Endothelial cell of umbilical vein (primary cell): ENCODE results near the gene ZNF316. TPM values are rescaled to one million over a fixed set of nuclear protein-coding genes. Genes with fewer than 3 reads are reported as not detected.
A peak's percentile ranks its signal among the peaks of the same experiment; 100 is the strongest.

Experiments used
- BruUV-seq: library from RNA; stranded (reverse); fragments of 400-500 nt; replicated peaks from 2 replicates; lab custom pipeline; 2021; lab: Mats Ljungman, UMichigan
- CTCF ChIA-PET: fragments of 300-600, 350-600 bp; sonication (Branson Sonifier 250); formaldehyde crosslinking; loops from one replicate; lab custom pipeline; 2021; ENCODE audit warnings: antibody characterized with exemption, inconsistent platforms; lab: Charles Lee
- POLR2A ChIA-PET: fragments of 300-600, 350-600 bp; sonication (Branson Sonifier 250); formaldehyde crosslinking; loops from one replicate; lab custom pipeline; 2021; ENCODE audit warnings: antibody characterized with exemption, inconsistent platforms; lab: Charles Lee
- DNase-seq: peaks from one replicate; pipeline ENCODE4 v3.0.0-alpha.2; 2011; ENCODE audit warnings: low read depth, low spot score
- FAIRE-seq: peaks from 2 replicates; lab custom pipeline; 2011; peaks lifted over from hg19 to GRCh38; lab: Jason Lieb, UNC
- H2AFZ ChIP-seq: 2 replicates; pipeline ENCODE4 v1.6.0; 2012; ENCODE audit warnings: low read depth, low read length, control low read depth, inconsistent platforms
- H3K27ac ChIP-seq: 2 replicates; pipeline ENCODE4 v1.5.1; 2011; ENCODE audit warnings: low read depth, mild to moderate bottlenecking, control low read depth, low read length, moderate library complexity; ENCODE audit not compliant: insufficient read depth
- H3K27me3 ChIP-seq, 2 experiments: 2 replicates each; pipeline versions ENCODE4 v1.6.0 to v1.6.1; 2011; ENCODE audit warnings: low read length in 2 of 2, mixed read lengths in 1 of 2; ENCODE audit not compliant: control insufficient read depth in 2 of 2, insufficient read depth in 2 of 2
- H3K36me3 ChIP-seq, 2 experiments: 2 replicates in 1 of 2; 3 replicates in 1 of 2; pipeline ENCODE4 v1.5.1; 2011; ENCODE audit warnings: low read length in 2 of 2, mild to moderate bottlenecking in 1 of 2, moderate library complexity in 1 of 2; ENCODE audit not compliant: control insufficient read depth in 2 of 2, insufficient read depth in 2 of 2; ENCODE audit errors: extremely low read depth in 1 of 2
- H3K4me1 ChIP-seq: 3 replicates; pipeline ENCODE4 v1.5.1; 2011; ENCODE audit warnings: mild to moderate bottlenecking, low read length; ENCODE audit not compliant: control insufficient read depth, insufficient read depth; ENCODE audit errors: extremely low read depth
- H3K4me2 ChIP-seq: 2 replicates; pipeline ENCODE4 v1.6.1; 2011; ENCODE audit warnings: low read length, control low read depth, mixed read lengths; ENCODE audit not compliant: insufficient read depth
- H3K4me3 ChIP-seq, 3 experiments: fragments of 200-600 bp in 1 of 3; sonication (generic), shearing (Covaris generic) in 1 of 3; replicated peaks in 1 of 3; 2 replicates each; pipeline ENCODE4 v1.5.1; 2011 to 2016; ENCODE audit warnings: control low read depth in 3 of 3, low read length in 3 of 3, mild to moderate bottlenecking in 2 of 3, inconsistent platforms in 1 of 3, low read depth in 1 of 3, moderate library complexity in 1 of 3; ENCODE audit not compliant: insufficient read depth in 1 of 3
- H3K79me2 ChIP-seq: 2 replicates; pipeline ENCODE4 v1.6.0; 2012; ENCODE audit warnings: low read length, inconsistent platforms; ENCODE audit not compliant: control insufficient read depth, insufficient read depth
- H3K9ac ChIP-seq: replicated peaks from 2 replicates; pipeline ENCODE3; 2011; ENCODE audit warnings: low read length, control low read depth; ENCODE audit not compliant: insufficient read depth; ENCODE audit errors: extremely low read depth
- H3K9me1 ChIP-seq: replicated peaks from 3 replicates; pipeline ENCODE4 v1.6.0; 2011; ENCODE audit warnings: mild to moderate bottlenecking, low read length; ENCODE audit not compliant: control insufficient read depth, insufficient read depth; ENCODE audit errors: extremely low read depth
- H3K9me3 ChIP-seq: replicated peaks from 2 replicates; pipeline ENCODE4 v1.5.1; 2012; ENCODE audit warnings: low read length, inconsistent platforms; ENCODE audit not compliant: control insufficient read depth, insufficient read depth
- H4K20me1 ChIP-seq: replicated peaks from 2 replicates; pipeline ENCODE3; 2011; ENCODE audit warnings: mild to moderate bottlenecking, low read length; ENCODE audit not compliant: control insufficient read depth, insufficient read depth; ENCODE audit errors: extremely low read depth
- EZH2 ChIP-seq: IDR thresholded peaks from 2 replicates; pipeline ENCODE4 v1.6.1; 2012; ENCODE audit warnings: borderline replicate concordance, low read depth, mild to moderate bottlenecking, moderate library complexity, low read length, inconsistent platforms; ENCODE audit not compliant: severe bottlenecking
- FOS ChIP-seq: IDR thresholded peaks from 2 replicates; pipeline ENCODE4 v1.6.1; 2011; ENCODE audit warnings: mild to moderate bottlenecking, low read length, moderate library complexity, borderline replicate concordance; ENCODE audit not compliant: insufficient read depth
- GATA2 ChIP-seq: IDR thresholded peaks from 2 replicates; pipeline ENCODE4 v1.7.0; 2011; ENCODE audit warnings: low read depth, mild to moderate bottlenecking, moderate library complexity, mixed read lengths, low read length; ENCODE audit not compliant: insufficient read length, insufficient read depth
- JUN ChIP-seq: IDR thresholded peaks from 2 replicates; pipeline ENCODE4 v1.6.1; 2011; ENCODE audit warnings: borderline replicate concordance, low read depth; ENCODE audit not compliant: insufficient read length, insufficient read depth
- MYC ChIP-seq: IDR thresholded peaks from one replicate; pipeline ENCODE4 v1.6.1; 2011; ENCODE audit warnings: mild to moderate bottlenecking, low read depth, low read length
- POLR2A ChIP-seq: IDR thresholded peaks from 2 replicates; pipeline ENCODE4 v1.6.1; 2012; ENCODE audit warnings: low read depth, mild to moderate bottlenecking, control low read depth, low read length
- POLR2AphosphoS5 ChIP-seq: IDR thresholded peaks from 2 replicates; pipeline ENCODE4 v1.6.1; 2012; ENCODE audit warnings: low read depth, mild to moderate bottlenecking, control low read depth, low read length, moderate library complexity; ENCODE audit not compliant: insufficient read depth
- dilution Hi-C: fragments of 300-500 bp; cut with MboI; formaldehyde crosslinking; loops from one replicate; pipeline ENCODE4 v1.15.0; 2019; ENCODE audit warnings: low sequenced_read_pairs; ENCODE audit not compliant: extremely low pct_ligation_motif_present
- intact Hi-C: fragments of 100-400 bp; cut with micrococcal nuclease; formaldehyde crosslinking; loops from one replicate; pipeline ENCODE4 v1.10.0; 2022
- polyA plus RNA-seq, 4 experiments: library from polyadenylated mRNA; depleted of rRNA in 3 of 4; stranded (reverse) in 3 of 4; unstranded in 1 of 4; fragments of >200 nt; gene quantifications; 2 replicates each; pipeline versions ENCODE4 v1.2.1 to v1.2.3, GENCODE V29; 2011 to 2012; ENCODE audit warnings: missing spikeins in 1 of 4
- total RNA-seq: library from RNA; stranded (reverse); gene quantifications from 2 replicates; pipeline ENCODE4 v1.2.3, GENCODE V29; 2021
- TF ChIP-seq, protein P1 (sequence below): IDR thresholded peaks from 2 replicates; pipeline ENCODE4 v1.6.1; 2011; ENCODE audit not compliant: insufficient read depth, insufficient read length
- TF ChIP-seq, protein P2 (sequence below), 2 donors: IDR thresholded peaks; 1 replicate in 1 of 2; 2 replicates in 1 of 2; pipeline ENCODE4 v1.5.1; 2011; ENCODE audit warnings: low read length in 2 of 2, mild to moderate bottlenecking in 2 of 2, moderate library complexity in 2 of 2, control low read depth in 1 of 2, inconsistent platforms in 1 of 2, low read depth in 1 of 2; ENCODE audit not compliant: insufficient read depth in 1 of 2; ENCODE audit errors: extremely low read depth in 1 of 2

Gene ZNF316
- total and polyA plus RNA-seq, 2 donors (not counting 3 experiments of a cell fraction or from before 2014, with no cell fraction given): 7.7 to 23.8 TPM

DNA sequence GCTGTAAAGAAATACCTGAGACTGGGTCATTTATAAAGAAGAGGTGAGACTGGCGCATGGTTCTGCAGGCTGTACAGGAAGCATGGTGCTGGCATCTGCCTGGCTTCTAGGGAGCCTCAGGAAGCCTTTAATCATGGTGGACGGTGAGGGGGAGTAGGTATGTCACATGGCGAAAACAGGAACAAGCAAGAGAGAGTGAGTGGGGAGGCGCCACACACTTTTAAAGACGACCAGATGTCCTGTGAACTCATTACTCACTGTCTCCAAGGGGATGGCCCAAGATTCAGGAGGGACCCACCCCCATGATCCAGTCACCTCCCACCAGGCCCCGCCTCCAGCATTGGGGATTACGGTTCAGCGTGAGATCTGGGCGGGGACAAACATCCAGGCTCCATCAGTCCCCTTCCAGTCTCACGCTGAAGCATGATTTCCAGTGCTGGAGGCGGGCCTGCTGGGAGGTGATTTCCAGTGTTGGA is 3.2 kb downstream of the ZNF316 start:
- no peak overlapping the region for H3K27ac ChIP-seq
- H3K4me2 ChIP-seq: no peak overlapping the region
- no peaks in the 10 kb centered on the region for H3K9me3 ChIP-seq
- FAIRE-seq (no peak), DNase-seq (peak; percentile 35)
- H3K79me2 ChIP-seq: peaks cover 17% of the 10 kb centered on the region
- H3K4me3 ChIP-seq: no peak overlapping the region
- no peaks in the 10 kb centered on the region for H3K9me1 ChIP-seq
- intact Hi-C loops: no loop called here
- TF ChIP-seq, protein P1, sequence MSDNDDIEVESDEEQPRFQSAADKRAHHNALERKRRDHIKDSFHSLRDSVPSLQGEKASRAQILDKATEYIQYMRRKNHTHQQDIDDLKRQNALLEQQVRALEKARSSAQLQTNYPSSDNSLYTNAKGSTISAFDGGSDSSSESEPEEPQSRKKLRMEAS: no peak
- TF ChIP-seq POLR2AphosphoS5: no peak
- TF ChIP-seq MYC: no peak
- no peak for TF ChIP-seq EZH2
- TF ChIP-seq FOS: no peak
- TF ChIP-seq, protein P2, sequence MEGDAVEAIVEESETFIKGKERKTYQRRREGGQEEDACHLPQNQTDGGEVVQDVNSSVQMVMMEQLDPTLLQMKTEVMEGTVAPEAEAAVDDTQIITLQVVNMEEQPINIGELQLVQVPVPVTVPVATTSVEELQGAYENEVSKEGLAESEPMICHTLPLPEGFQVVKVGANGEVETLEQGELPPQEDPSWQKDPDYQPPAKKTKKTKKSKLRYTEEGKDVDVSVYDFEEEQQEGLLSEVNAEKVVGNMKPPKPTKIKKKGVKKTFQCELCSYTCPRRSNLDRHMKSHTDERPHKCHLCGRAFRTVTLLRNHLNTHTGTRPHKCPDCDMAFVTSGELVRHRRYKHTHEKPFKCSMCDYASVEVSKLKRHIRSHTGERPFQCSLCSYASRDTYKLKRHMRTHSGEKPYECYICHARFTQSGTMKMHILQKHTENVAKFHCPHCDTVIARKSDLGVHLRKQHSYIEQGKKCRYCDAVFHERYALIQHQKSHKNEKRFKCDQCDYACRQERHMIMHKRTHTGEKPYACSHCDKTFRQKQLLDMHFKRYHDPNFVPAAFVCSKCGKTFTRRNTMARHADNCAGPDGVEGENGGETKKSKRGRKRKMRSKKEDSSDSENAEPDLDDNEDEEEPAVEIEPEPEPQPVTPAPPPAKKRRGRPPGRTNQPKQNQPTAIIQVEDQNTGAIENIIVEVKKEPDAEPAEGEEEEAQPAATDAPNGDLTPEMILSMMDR (IDR thresholded peaks at IDR 0.05; ENCODE audit: extremely low read depth in 1 of 2, insufficient read depth in 1 of 2, low read depth in 1 of 2, low read length in 2 of 2): no peak
- TF ChIP-seq JUN: no peak
- no peak for TF ChIP-seq GATA2
- TF ChIP-seq POLR2A: no peak
- H3K36me3 ChIP-seq: peaks cover 10 to 40% of the 10 kb centered on the region in 2 experiments
- H3K27me3 ChIP-seq: no peaks in the 10 kb centered on the region
- peaks cover 6% of the 10 kb centered on the region for H3K4me1 ChIP-seq
- CTCF ChIA-PET: no interaction called here
- H3K9ac ChIP-seq: no peak overlapping the region
- dilution Hi-C loops: no loop called here
- no peaks in the 10 kb centered on the region for H4K20me1 ChIP-seq
- no TSS peak for BruUV-seq
- POLR2A ChIA-PET: no interaction called here
- H2AFZ ChIP-seq: no peak overlapping the region
